ENCODE measurements around the gene PNPLA7. TPM values are rescaled to one million over a fixed set of nuclear protein-coding genes. Genes with fewer than 3 reads are reported as not detected.

PNPLA7 gene
- total and polyA plus RNA-seq, 10 of the 15 experiments (the other 5 are each of a cell fraction or from before 2014, with no cell fraction given): 0.04 to 0.85 (median 0.19) TPM; not detected in 1

GRCh38 chr9:137422604-137423513, 127.3 kb downstream of the PNPLA7 start, which contains the start of the genes EXD3 and NOXA1 (continued):
- TF ChIP-seq, protein P1, sequence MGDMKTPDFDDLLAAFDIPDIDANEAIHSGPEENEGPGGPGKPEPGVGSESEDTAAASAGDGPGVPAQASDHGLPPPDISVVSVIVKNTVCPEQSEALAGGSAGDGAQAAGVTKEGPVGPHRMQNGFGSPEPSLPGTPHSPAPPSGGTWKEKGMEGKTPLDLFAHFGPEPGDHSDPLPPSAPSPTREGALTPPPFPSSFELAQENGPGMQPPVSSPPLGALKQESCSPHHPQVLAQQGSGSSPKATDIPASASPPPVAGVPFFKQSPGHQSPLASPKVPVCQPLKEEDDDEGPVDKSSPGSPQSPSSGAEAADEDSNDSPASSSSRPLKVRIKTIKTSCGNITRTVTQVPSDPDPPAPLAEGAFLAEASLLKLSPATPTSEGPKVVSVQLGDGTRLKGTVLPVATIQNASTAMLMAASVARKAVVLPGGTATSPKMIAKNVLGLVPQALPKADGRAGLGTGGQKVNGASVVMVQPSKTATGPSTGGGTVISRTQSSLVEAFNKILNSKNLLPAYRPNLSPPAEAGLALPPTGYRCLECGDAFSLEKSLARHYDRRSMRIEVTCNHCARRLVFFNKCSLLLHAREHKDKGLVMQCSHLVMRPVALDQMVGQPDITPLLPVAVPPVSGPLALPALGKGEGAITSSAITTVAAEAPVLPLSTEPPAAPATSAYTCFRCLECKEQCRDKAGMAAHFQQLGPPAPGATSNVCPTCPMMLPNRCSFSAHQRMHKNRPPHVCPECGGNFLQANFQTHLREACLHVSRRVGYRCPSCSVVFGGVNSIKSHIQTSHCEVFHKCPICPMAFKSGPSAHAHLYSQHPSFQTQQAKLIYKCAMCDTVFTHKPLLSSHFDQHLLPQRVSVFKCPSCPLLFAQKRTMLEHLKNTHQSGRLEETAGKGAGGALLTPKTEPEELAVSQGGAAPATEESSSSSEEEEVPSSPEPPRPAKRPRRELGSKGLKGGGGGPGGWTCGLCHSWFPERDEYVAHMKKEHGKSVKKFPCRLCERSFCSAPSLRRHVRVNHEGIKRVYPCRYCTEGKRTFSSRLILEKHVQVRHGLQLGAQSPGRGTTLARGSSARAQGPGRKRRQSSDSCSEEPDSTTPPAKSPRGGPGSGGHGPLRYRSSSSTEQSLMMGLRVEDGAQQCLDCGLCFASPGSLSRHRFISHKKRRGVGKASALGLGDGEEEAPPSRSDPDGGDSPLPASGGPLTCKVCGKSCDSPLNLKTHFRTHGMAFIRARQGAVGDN (IDR thresholded peaks at IDR 0.05): peak; percentile 57; the same call in 1 of the 2 replicates
- peak; percentile 76; the same call in 1 of the 2 replicates for TF ChIP-seq SIN3A (IDR thresholded peaks at IDR 0.05; ENCODE audit: low read depth, low read length)
- TF ChIP-seq STAT3 (IDR thresholded peaks at IDR 0.05; ENCODE audit: low read depth, low read length): no peak
- TF ChIP-seq, protein P2, sequence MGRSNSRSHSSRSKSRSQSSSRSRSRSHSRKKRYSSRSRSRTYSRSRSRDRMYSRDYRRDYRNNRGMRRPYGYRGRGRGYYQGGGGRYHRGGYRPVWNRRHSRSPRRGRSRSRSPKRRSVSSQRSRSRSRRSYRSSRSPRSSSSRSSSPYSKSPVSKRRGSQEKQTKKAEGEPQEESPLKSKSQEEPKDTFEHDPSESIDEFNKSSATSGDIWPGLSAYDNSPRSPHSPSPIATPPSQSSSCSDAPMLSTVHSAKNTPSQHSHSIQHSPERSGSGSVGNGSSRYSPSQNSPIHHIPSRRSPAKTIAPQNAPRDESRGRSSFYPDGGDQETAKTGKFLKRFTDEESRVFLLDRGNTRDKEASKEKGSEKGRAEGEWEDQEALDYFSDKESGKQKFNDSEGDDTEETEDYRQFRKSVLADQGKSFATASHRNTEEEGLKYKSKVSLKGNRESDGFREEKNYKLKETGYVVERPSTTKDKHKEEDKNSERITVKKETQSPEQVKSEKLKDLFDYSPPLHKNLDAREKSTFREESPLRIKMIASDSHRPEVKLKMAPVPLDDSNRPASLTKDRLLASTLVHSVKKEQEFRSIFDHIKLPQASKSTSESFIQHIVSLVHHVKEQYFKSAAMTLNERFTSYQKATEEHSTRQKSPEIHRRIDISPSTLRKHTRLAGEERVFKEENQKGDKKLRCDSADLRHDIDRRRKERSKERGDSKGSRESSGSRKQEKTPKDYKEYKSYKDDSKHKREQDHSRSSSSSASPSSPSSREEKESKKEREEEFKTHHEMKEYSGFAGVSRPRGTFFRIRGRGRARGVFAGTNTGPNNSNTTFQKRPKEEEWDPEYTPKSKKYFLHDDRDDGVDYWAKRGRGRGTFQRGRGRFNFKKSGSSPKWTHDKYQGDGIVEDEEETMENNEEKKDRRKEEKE (IDR thresholded peaks at IDR 0.05): no peak
- TF ChIP-seq USF1 (IDR thresholded peaks at IDR 0.05; ENCODE audit: borderline replicate concordance, extremely low read length, insufficient read depth, low read depth, low read length): peak; percentile 51
- TF ChIP-seq HDGF (IDR thresholded peaks at IDR 0.05): no peak
- no peak for TF ChIP-seq BMI1 (IDR thresholded peaks at IDR 0.05; ENCODE audit: borderline replicate concordance)
- peak; percentile 88 for TF ChIP-seq ZBTB40 (IDR thresholded peaks at IDR 0.05; ENCODE audit: borderline replicate concordance)
- TF ChIP-seq YBX1 (IDR thresholded peaks at IDR 0.05): no peak
- TF ChIP-seq, protein P3, sequence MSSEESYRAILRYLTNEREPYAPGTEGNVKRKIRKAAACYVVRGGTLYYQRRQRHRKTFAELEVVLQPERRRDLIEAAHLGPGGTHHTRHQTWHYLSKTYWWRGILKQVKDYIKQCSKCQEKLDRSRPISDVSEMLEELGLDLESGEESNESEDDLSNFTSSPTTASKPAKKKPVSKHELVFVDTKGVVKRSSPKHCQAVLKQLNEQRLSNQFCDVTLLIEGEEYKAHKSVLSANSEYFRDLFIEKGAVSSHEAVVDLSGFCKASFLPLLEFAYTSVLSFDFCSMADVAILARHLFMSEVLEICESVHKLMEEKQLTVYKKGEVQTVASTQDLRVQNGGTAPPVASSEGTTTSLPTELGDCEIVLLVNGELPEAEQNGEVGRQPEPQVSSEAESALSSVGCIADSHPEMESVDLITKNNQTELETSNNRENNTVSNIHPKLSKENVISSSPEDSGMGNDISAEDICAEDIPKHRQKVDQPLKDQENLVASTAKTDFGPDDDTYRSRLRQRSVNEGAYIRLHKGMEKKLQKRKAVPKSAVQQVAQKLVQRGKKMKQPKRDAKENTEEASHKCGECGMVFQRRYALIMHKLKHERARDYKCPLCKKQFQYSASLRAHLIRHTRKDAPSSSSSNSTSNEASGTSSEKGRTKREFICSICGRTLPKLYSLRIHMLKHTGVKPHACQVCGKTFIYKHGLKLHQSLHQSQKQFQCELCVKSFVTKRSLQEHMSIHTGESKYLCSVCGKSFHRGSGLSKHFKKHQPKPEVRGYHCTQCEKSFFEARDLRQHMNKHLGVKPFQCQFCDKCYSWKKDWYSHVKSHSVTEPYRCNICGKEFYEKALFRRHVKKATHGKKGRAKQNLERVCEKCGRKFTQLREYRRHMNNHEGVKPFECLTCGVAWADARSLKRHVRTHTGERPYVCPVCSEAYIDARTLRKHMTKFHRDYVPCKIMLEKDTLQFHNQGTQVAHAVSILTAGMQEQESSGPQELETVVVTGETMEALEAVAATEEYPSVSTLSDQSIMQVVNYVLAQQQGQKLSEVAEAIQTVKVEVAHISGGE (CRISPR knock-in tag; IDR thresholded peaks at IDR 0.05): peak; percentile 99

Measured in GM12878 (cell line).